Neural cell (in vitro differentiated cells): ENCODE measurements around the gene NECAB3.

ENCODE experiments used
- EP300 ChIP-seq: fragments of 450-650 bp; conservative IDR thresholded peaks from 2 replicates; pipeline ENCODE4 v1.6.1; 2014; ENCODE audit warnings: antibody characterized with exemption, mild to moderate bottlenecking, moderate library complexity; ENCODE audit not compliant: poor library complexity, severe bottlenecking
- MXI1 ChIP-seq: fragments of 450-650 bp; conservative IDR thresholded peaks from 2 replicates; pipeline ENCODE4 v1.6.1; 2014; ENCODE audit warnings: antibody characterized with exemption, mild to moderate bottlenecking; ENCODE audit not compliant: poor library complexity, severe bottlenecking
- REST ChIP-seq: IDR thresholded peaks from 2 replicates; pipeline ENCODE4 v1.6.1; 2012; ENCODE audit warnings: borderline replicate concordance
- TAF1 ChIP-seq: IDR thresholded peaks from 2 replicates; pipeline ENCODE4 v1.6.1; 2012; ENCODE audit warnings: low read depth

- TF ChIP-seq MXI1, result no peak
- no peak for TF ChIP-seq REST
- TF ChIP-seq EP300, result no peak
- no peak for TF ChIP-seq TAF1
Measured at GRCh38 chr20:33640287-33640686, 33.9 kb downstream of the NECAB3 start.
